Dedifferentiated amniotic fluid mesenchymal stem cell (primary cell): Measurements from ENCODE around the gene RNF114.
"Not testable (repeated sequence)": the region's sequence is repeated elsewhere in the genome, so short reads cannot be mapped to it uniquely, and the experiment has no call there.

Experiments
- DNase-seq: peaks from one replicate; pipeline ENCODE4 v3.0.0-alpha.2; 2016; ENCODE audit errors: extremely low spot score

The RNF114 gene

GRCh38 chr20:49964964-49965780 lies 29.0 kb downstream of the RNF114 start:
- DNase-seq = no peak

GRCh38 chr20:49965781-49966305 lies 29.6 kb downstream of the RNF114 start:
- no peak for DNase-seq

GRCh38 chr20:49966861-49967260 lies 30.7 kb downstream of the RNF114 start:
- DNase-seq = no peak

- no peak for DNase-seq
These were observed 33.0 kb downstream of the RNF114 start for GRCh38 chr20:49969234-49969633.

GRCh38 chr20:49969946-49970345 lies 33.7 kb downstream of the RNF114 start:
- no peak for DNase-seq

- DNase-seq = no peak
These were observed 34.3 kb downstream of the RNF114 start for GRCh38 chr20:49970498-49970897.

- no peak for DNase-seq
These were observed 37.8 kb downstream of the RNF114 start for GRCh38 chr20:49973981-49974380.

GRCh38 chr20:49976542-49976941 lies 40.3 kb downstream of the RNF114 start:
- DNase-seq = no peak

GRCh38 chr20:49977740-49978139 lies 41.5 kb downstream of the RNF114 start:
- DNase-seq = not testable (repeated sequence)

- no peak for DNase-seq
These were observed 42.5 kb downstream of the RNF114 start for GRCh38 chr20:49978685-49979029.

GRCh38 chr20:49979030-49979832 lies 43.0 kb downstream of the RNF114 start:
- no peak for DNase-seq

- DNase-seq = no peak
These were observed 44.2 kb downstream of the RNF114 start for GRCh38 chr20:49980140-49981008.

- DNase-seq = no peak
These were observed 45.2 kb downstream of the RNF114 start for GRCh38 chr20:49981218-49982071.

- DNase-seq = no peak
These were observed 45.8 kb downstream of the RNF114 start for GRCh38 chr20:49982072-49982345.

- DNase-seq = peak; percentile 53
These were observed 46.3 kb downstream of the RNF114 start, which contains the start of gene SNAI1 for GRCh38 chr20:49982346-49983122. TSS of gene SNAI1 (plus strand) at chr20:49982980. CDS start at chr20:49983060, 80 bp downstream.

GRCh38 chr20:49983123-49983847 lies 47.1 kb downstream of the RNF114 start:
- DNase-seq = no peak

GRCh38 chr20:49983848-49984408 lies 47.7 kb downstream of the RNF114 start:
- no peak for DNase-seq

- DNase-seq = no peak
These were observed 48.4 kb downstream of the RNF114 start for GRCh38 chr20:49984426-49985153.

- DNase-seq = no peak
These were observed 49.0 kb downstream of the RNF114 start for GRCh38 chr20:49985157-49985556.
